HG03066 (cell line): ENCODE results near the gene NOD2.

Experiments used
- ATAC-seq: cut with Tn5 transposase; IDR thresholded peaks from one replicate; pipeline ENCODE4 v1.9.1; 2021; ENCODE audit warnings: low read depth; ENCODE audit not compliant: unreplicated experiment

NOD2 gene

GRCh38 chr16:50712560-50712898 is 19.1 kb downstream of the NOD2 start:
- ATAC-seq: no peak

- ATAC-seq: no peak
These were observed 19.6 kb downstream of the NOD2 start for GRCh38 chr16:50712956-50713355.

DNA sequence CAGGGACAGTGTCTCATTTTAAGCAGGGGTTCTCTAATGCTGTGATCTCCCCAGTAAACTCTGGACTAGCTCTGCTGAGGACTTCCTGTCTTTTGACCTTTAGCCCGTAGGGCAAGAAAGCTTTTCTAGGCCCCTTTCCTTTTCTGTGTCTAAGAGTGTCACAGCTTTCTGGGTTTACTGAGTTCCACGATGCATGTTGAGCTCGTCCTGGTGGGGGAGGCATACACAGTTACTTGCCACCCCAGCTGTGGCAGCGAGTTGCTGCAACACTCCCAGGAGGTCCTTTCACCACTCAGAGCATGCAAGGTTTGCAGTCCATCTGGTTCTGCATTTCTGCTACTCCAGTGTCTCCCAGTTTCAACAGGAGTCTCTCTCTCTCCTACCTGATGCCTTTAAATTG is 23.7 kb downstream of the NOD2 start:
- ATAC-seq: no peak

- no peak for ATAC-seq
These were observed 24.1 kb downstream of the NOD2 start for GRCh38 chr16:50717494-50717893.

DNA sequence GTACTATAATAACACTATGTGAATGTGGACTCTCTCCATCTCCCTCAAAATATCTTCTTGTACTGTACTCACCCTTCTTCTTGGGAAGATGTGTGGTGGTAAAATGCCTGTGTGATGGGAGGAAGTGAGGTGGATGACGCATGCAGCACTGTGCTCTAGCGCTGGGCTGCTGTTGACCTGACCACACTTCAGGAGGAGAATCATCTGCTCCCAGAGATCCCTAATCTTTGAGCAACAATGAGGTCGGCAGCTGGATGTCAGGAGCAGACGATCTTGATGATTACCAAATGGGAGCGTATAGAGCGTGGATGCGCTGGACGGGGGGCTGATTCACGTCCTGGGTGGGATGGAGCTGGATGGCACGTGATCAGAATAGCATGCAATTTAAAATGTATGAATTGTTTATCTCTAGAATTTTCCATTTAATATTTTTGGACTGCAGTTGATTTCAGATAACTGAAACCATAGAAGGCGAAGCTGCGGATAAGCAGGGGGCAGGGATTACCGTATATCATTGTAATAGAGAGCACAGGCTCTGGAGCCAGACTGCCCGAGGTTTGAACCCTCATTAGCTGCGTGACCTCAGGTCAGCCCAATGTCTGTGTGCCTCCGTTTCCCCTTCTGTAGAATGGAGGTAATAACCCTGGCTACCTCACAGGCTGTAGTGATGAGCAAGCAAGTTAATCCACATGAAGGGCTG is 24.8 kb downstream of the NOD2 start:
- ATAC-seq: no peak

DNA sequence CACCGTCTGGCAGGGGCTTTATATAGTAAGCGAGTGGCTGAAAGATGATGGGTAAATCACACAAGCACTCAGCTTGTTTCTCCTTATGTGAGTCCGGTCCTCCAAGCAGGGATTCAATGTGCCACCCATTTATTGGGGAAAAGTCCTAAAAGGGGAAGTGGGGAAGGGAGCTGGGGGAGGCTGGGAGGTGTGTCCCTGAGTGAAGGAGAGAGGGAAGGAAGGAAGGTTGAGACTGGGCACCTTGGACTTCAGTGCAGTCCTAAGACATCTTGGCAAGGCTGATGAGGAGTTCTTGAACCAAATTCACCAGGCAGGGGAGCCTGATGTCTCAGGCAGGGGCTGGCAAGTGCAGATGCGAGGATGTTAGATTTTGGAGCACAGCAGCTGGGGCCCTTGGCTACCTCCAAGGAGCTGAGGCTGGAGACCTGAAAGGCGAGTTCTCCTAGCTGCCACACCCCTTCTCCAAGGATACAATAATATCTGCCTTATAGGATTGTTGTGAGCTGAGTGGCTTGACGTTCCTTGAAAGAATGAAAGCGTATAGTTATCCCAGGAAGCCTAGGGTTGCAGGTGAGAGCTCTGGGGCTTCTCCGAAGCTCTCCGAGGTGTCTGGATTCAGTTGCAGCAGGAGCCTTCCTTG is 25.5 kb downstream of the NOD2 start:
- ATAC-seq: no peak

- ATAC-seq: no peak
These were observed 26.3 kb downstream of the NOD2 start for GRCh38 chr16:50719401-50720337.

DNA sequence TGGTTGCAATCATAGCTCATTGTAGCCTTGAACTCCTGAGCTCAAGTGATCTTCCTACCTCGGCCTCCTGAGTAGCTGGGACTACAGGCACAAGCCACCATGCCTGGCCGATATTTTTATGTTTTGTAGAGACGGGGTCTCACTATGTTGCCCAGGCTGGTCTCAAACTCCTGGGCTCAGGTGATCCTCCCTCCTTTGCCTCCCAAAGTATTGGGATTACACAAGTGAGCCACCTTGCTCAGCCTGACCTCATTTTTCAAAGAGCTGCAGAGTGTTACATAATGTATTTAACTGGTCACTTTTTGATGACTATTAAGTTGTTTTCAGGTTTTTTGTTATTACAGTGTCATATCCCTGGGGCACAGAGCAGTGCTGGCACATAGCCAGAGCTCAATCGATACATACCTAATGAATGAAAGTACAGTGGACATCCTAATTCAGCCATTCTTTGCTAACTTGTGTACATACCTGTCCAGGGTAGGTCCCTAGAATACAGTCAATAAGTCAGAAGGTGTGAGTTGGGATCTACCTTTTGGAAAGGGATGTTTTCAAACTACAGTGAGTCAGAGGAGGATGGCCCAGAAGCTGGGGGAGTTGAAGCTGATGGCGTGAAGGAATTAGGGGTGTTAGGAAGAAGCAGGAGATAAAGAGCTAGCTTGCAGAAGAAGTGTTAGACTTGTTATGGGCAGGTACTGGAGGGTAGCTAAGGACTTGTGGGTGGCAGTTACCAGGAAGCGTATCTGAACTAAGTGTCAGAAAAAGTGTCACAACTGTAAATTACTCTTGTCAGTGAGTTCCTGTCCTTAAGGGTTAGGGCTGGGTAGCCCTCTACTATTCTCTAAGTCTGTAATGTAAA is 28.4 kb downstream of the NOD2 start:
- no peak for ATAC-seq

DNA sequence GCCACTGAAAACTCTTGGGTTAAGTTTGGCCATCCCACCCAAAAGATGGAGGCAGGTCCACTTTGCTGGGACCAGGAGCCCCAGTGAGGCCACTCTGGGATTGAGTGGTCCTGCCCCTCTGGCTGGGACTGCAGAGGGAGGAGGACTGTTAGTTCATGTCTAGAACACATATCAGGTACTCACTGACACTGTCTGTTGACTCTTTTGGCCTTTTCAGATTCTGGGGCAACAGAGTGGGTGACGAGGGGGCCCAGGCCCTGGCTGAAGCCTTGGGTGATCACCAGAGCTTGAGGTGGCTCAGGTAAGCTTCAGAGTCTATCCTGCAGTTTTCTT is 29.0 kb downstream of the NOD2 start:
- ATAC-seq: no peak

GRCh38 chr16:50722960-50723359 is 29.6 kb downstream of the NOD2 start:
- no peak for ATAC-seq

GRCh38 chr16:50724306-50724705 is 30.9 kb downstream of the NOD2 start:
- no peak for ATAC-seq

- ATAC-seq: no peak
These were observed 38.0 kb downstream of the NOD2 start for GRCh38 chr16:50731130-50731988.

GRCh38 chr16:50731989-50732832 is 38.8 kb downstream of the NOD2 start:
- no peak for ATAC-seq

DNA sequence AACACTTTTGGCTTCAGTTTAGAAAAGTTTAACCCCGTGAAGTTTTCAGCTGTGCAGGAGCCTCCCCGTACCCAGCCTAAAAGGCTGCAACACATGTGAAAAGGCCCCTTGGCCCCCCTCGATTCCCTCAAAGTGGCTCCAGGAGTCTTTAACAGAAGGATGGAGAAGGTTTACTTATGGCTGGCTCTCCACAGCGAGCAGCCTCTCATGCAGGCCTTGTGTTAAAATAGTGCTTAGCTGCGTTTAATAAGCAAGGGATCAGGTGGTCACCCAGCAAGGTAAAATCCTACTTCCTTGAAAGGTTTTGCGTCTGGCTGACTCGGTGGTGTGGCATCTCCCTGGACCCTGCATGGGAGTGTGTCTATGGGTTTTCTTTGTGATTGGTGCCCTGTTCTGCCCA is 40.1 kb downstream of the NOD2 start:
- no peak for ATAC-seq

GRCh38 chr16:50735629-50736122 is 42.3 kb downstream of the NOD2 start:
- ATAC-seq: peak; percentile 79

GRCh38 chr16:50736448-50736847 is 43.0 kb downstream of the NOD2 start:
- no peak for ATAC-seq

DNA sequence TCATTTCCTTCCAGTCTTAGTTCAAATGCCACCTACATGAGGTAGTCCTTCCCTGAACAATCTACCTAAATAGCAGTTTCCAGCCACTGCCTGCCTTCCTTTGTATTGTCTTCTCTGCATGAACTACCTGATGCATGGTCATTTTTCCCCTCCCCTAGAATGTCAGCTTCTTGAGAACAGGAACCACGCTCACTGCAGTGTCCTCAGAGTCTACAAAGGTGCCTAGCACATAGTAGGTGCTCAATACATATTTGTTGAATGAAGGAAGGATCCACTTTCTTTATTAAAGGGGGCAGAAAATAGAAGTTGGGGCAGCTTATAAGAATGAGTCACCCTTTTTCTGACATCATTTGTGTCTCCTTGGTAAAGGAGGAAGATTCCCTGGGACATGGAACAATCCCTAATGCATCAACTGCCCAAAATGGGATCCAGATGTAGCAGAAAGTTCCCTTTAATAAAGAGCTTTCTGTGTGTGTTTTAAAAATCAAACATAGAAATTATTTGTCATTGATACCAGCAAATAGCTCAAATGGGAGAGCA is 44.1 kb downstream of the NOD2 start:
- no peak for ATAC-seq

GRCh38 chr16:50739031-50739430 is 45.6 kb downstream of the NOD2 start:
- no peak for ATAC-seq
